GM12892 (cell line): ENCODE measurements around the gene NUP50.

Source experiments
- DNase-seq: peaks from one replicate; pipeline ENCODE4 v3.0.0; 2011; ENCODE audit not compliant: insufficient read length
- FAIRE-seq: peaks from 2 replicates; lab custom pipeline; 2011; peaks lifted over from hg19 to GRCh38; lab: Jason Lieb, UNC
- POLR2A ChIP-seq: IDR thresholded peaks from 2 replicates; pipeline ENCODE4 v1.6.1; 2011; ENCODE audit warnings: low read depth, low read length, control low read depth
- POLR2AphosphoS5 ChIP-seq: IDR thresholded peaks from 2 replicates; pipeline ENCODE4 v1.6.1; 2011; ENCODE audit warnings: low read depth, low read length, control low read depth
- TAF1 ChIP-seq: IDR thresholded peaks from 2 replicates; pipeline ENCODE4 v1.6.1; 2011; ENCODE audit warnings: low read depth, mild to moderate bottlenecking, control low read depth, low read length, borderline replicate concordance

Gene NUP50

GRCh38 chr22:45139693-45140092 is 24.0 kb upstream of the NUP50 start:
- TF ChIP-seq POLR2A (no peak), POLR2AphosphoS5 (no peak), TAF1 (no peak)
- no peak for FAIRE-seq
- DNase-seq, result no peak

- DNase-seq (no peak), FAIRE-seq (no peak)
- TF ChIP-seq POLR2A (no peak), POLR2AphosphoS5 (no peak), TAF1 (no peak)
Measured at GRCh38 chr22:45142376-45142775, 21.3 kb upstream of the NUP50 start.

- DNase-seq (no peak), FAIRE-seq (no peak)
- TF ChIP-seq POLR2AphosphoS5, result no peak
- no peak for TF ChIP-seq TAF1
- no peak for TF ChIP-seq POLR2A
Measured at GRCh38 chr22:45144916-45145315, 18.8 kb upstream of the NUP50 start.

DNA sequence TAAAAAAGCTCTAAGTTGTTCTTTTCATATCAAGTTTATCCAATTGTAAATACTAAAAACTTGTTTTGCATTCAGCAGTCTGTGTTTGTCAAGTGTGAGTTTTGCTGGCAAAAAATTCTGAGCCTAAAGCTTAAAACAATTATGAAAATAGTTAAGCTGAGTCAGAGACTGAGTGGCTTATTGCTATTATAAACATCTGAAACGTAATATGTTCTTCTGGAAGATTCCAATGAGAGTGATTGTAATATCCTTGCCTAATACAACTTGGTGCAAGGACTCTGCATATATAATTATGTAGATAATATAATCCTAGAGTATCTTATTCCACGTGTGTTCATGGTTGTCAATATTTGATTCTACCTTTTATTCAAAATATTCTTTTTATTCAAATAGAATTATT is 14.1 kb upstream of the NUP50 start:
- FAIRE-seq, result no peak
- no peak for TF ChIP-seq TAF1
- no peak for TF ChIP-seq POLR2A
- TF ChIP-seq POLR2AphosphoS5, result no peak
- DNase-seq, result no peak

GRCh38 chr22:45150139-45150538 is 13.6 kb upstream of the NUP50 start:
- FAIRE-seq (no peak), DNase-seq (no peak)
- no peak for TF ChIP-seq POLR2A

DNA sequence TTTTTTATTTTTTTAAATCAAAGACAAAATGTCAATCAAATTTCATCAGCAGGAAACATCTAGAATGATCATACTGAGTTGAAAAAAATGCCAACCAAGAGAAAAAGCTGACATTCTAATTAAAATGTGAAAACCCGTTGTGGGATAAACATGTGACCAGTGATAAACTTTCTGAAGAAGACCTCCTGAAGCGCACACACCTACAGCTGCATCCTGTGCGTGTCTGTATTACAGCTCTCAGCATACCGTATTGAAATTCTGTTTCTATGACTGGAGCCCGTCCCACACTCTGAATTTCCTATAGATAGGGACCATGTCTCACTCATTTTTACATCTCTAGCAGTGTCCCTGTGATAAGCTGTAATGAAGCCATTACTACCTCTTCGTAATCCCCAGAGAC is 12.2 kb upstream of the NUP50 start:
- FAIRE-seq, result no peak
- TF ChIP-seq POLR2AphosphoS5 (no peak), TAF1 (no peak)
- no peak for DNase-seq

GRCh38 chr22:45154383-45154782 is 9.3 kb upstream of the NUP50 start:
- no peak for DNase-seq
- FAIRE-seq, result no peak

GRCh38 chr22:45155050-45155840 is 8.5 kb upstream of the NUP50 start:
- FAIRE-seq (no peak), DNase-seq (no peak)
- TF ChIP-seq POLR2A, result no peak

More at GRCh38 chr22:45154383-45154782, 9.3 kb upstream of the NUP50 start:
- TF ChIP-seq POLR2AphosphoS5 (no peak), POLR2A (no peak), TAF1 (no peak)

GRCh38 chr22:45157907-45158306 is 5.8 kb upstream of the NUP50 start:
- TF ChIP-seq POLR2A (no peak), POLR2AphosphoS5 (no peak), TAF1 (no peak)
- no peak for FAIRE-seq
- DNase-seq, result no peak

- DNase-seq (no peak), FAIRE-seq (peak; percentile 42)
- TF ChIP-seq TAF1 (no peak), POLR2AphosphoS5 (no peak)
Measured at GRCh38 chr22:45159652-45160462, 3.9 kb upstream of the NUP50 start.

DNA sequence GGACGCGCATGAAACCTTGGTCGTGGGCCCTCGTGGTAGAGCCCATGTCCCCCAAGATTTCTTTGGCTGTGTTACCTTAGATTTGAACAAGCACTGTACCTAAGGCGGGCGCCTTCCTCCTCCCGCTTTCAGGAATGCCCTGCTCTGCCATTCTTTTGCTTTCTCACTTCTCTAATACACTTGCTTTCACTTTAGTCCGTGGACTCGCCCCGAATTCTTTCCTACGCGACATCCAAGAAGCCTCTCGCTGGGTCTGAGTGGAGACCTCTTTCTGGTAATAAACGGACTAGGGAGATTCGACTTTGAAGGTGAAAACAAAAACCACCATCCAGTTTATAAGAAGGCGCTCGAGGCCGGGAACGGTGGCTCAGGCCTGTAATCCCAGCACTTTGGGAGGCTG is 1.2 kb upstream of the NUP50 start:
- DNase-seq (no peak), FAIRE-seq (no peak)
- TF ChIP-seq TAF1 (no peak), POLR2A (no peak), POLR2AphosphoS5 (no peak)

GRCh38 chr22:45163099-45163450 is 650 bp upstream of the NUP50 start:
- FAIRE-seq (no peak), DNase-seq (peak; percentile 28)
- no peak for TF ChIP-seq POLR2A
- no peak for TF ChIP-seq POLR2AphosphoS5
- no peak for TF ChIP-seq TAF1
